IMR-90 (cell line): ENCODE measurements around the gene ZNHIT2. TPM values are rescaled to one million over a fixed set of nuclear protein-coding genes. Genes with fewer than 3 reads are reported as not detected.
A peak's percentile ranks its signal among the peaks of the same experiment; 100 is the strongest.
"Not testable (repeated sequence)": the region's sequence is repeated elsewhere in the genome, so short reads cannot be mapped to it uniquely, and the experiment has no call there.

Source experiments
- ATAC-seq: fragments of 200-7000 bp; cut with Tn5 transposase; 2 replicates; pipeline ENCODE4 v1.9.1; 2020; ENCODE audit warnings: low read depth, mild to moderate bottlenecking, moderate library complexity
- BruUV-seq: library from RNA; stranded (reverse); fragments of 400-500 nt; replicated peaks from 2 replicates; lab custom pipeline; 2021; lab: Mats Ljungman, UMichigan
- CTCF ChIA-PET: fragments of 300-600 bp; formaldehyde crosslinking; extraction: SDS; loops from one replicate; lab custom pipeline; 2021; ENCODE audit warnings: antibody characterized with exemption; lab: Yijun Ruan, JAX
- POLR2A ChIA-PET: fragments of 300-600 bp; sonication (Branson Sonifier 250); formaldehyde crosslinking; loops from one replicate; lab custom pipeline; 2022; ENCODE audit warnings: antibody characterized with exemption; ENCODE audit not compliant: unreplicated experiment; lab: Charles Lee
- DNase-seq: peaks from one replicate; pipeline ENCODE4 v3.0.0; 2013
- H2AFZ ChIP-seq: replicated peaks from 2 replicates; pipeline ENCODE3; 2013; ENCODE audit warnings: low read length, mild to moderate bottlenecking; ENCODE audit not compliant: poor library complexity
- H2AK5ac ChIP-seq: 2 replicates; pipeline ENCODE4 v1.6.1; 2013; ENCODE audit warnings: low read depth, low read length, inconsistent platforms
- H2AK9ac ChIP-seq: replicated peaks from 2 replicates; pipeline ENCODE3; 2013; ENCODE audit warnings: mild to moderate bottlenecking, low read depth, low read length, moderate library complexity; ENCODE audit not compliant: poor library complexity
- H2BK120ac ChIP-seq: 2 replicates; pipeline ENCODE4 v1.6.1; 2013; ENCODE audit warnings: low read depth, low read length, inconsistent platforms
- H2BK15ac ChIP-seq: 3 replicates; pipeline ENCODE4 v1.6.1; 2013; ENCODE audit warnings: low read depth, low read length, inconsistent platforms
- H2BK20ac ChIP-seq: 2 replicates; pipeline ENCODE4 v1.6.1; 2013; ENCODE audit warnings: low read depth, mild to moderate bottlenecking, inconsistent platforms, low read length, moderate library complexity
- H2BK5ac ChIP-seq: 2 replicates; pipeline ENCODE4 v1.6.1; 2013; ENCODE audit warnings: mild to moderate bottlenecking, low read depth, low read length, inconsistent platforms; ENCODE audit not compliant: poor library complexity, severe bottlenecking
- H3K14ac ChIP-seq: replicated peaks from 2 replicates; pipeline ENCODE4 v1.6.1; 2013; ENCODE audit warnings: low read depth, low read length, inconsistent platforms
- H3K18ac ChIP-seq: 2 replicates; pipeline ENCODE4 v1.6.1; 2013; ENCODE audit warnings: low read depth, low read length, control low read depth
- H3K23ac ChIP-seq: 2 replicates; pipeline ENCODE4 v1.6.1; 2013; ENCODE audit warnings: low read depth, low read length, inconsistent platforms
- H3K27ac ChIP-seq: 2 replicates; pipeline ENCODE4 v1.5.1; 2013; ENCODE audit warnings: mild to moderate bottlenecking, control low read depth, low read length; ENCODE audit not compliant: insufficient read depth
- H3K27me3 ChIP-seq: 2 replicates; pipeline ENCODE4 v1.6.1; 2013; ENCODE audit warnings: low read length; ENCODE audit not compliant: control insufficient read depth, insufficient read depth
- H3K36me3 ChIP-seq: 2 replicates; pipeline ENCODE4 v1.6.1; 2013; ENCODE audit warnings: low read length, mixed read lengths; ENCODE audit not compliant: control insufficient read depth, insufficient read depth
- H3K4ac ChIP-seq: 2 replicates; pipeline ENCODE4 v1.6.1; 2013; ENCODE audit warnings: low read depth, low read length, inconsistent platforms
- H3K4me1 ChIP-seq: 2 replicates; pipeline ENCODE4 v1.6.1; 2013; ENCODE audit warnings: low read length, mixed read lengths; ENCODE audit not compliant: control insufficient read depth, insufficient read depth
- H3K4me2 ChIP-seq: 2 replicates; pipeline ENCODE4 v1.6.1; 2013; ENCODE audit warnings: low read depth, mild to moderate bottlenecking, control low read depth, low read length, moderate library complexity
- H3K4me3 ChIP-seq: 2 replicates; pipeline ENCODE4 v1.5.1; 2013; ENCODE audit warnings: low read depth, mild to moderate bottlenecking, control low read depth, low read length, moderate library complexity; ENCODE audit not compliant: insufficient read depth
- H3K56ac ChIP-seq: 2 replicates; pipeline ENCODE4 v1.6.1; 2013; ENCODE audit warnings: low read length, inconsistent platforms; ENCODE audit not compliant: insufficient read depth; ENCODE audit errors: extremely low read depth
- H3K79me1 ChIP-seq, 2 experiments: 2 replicates each; pipeline ENCODE4 v1.6.1; 2013; ENCODE audit warnings: low read length in 2 of 2, inconsistent platforms in 1 of 2, low read depth in 1 of 2
- H3K9ac ChIP-seq: 2 replicates; pipeline ENCODE4 v1.6.1; 2013; ENCODE audit warnings: low read depth, low read length, control low read depth
- H3K9me1 ChIP-seq: 2 replicates; pipeline ENCODE4 v1.6.1; 2013; ENCODE audit warnings: low read length, inconsistent platforms; ENCODE audit not compliant: insufficient read depth
- H3K9me3 ChIP-seq: 2 replicates; pipeline ENCODE4 v1.6.1; 2013; ENCODE audit warnings: low read length; ENCODE audit not compliant: control insufficient read depth, insufficient read depth
- H4K20me1 ChIP-seq: 2 replicates; pipeline ENCODE4 v1.6.1; 2013; ENCODE audit warnings: low read length, inconsistent platforms; ENCODE audit not compliant: insufficient read depth
- H4K5ac ChIP-seq: 2 replicates; pipeline ENCODE4 v1.6.1; 2013; ENCODE audit warnings: mild to moderate bottlenecking, low read depth, low read length, control low read depth
- H4K8ac ChIP-seq, 2 experiments: 2 replicates each; pipeline ENCODE4 v1.6.1; 2013; ENCODE audit warnings: low read depth in 2 of 2, low read length in 2 of 2, control low read depth in 1 of 2, inconsistent platforms in 1 of 2
- H4K91ac ChIP-seq: 2 replicates; pipeline ENCODE4 v1.6.1; 2013; ENCODE audit warnings: low read depth, low read length, inconsistent platforms; ENCODE audit not compliant: insufficient read depth
- BHLHE40 ChIP-seq: fragments of 150-350 bp; IDR thresholded peaks from 2 replicates; pipeline ENCODE4 v1.6.1; 2016; ENCODE audit warnings: mild to moderate bottlenecking, low read depth, low read length
- FOS ChIP-seq: fragments of 150-350 bp; IDR thresholded peaks from 2 replicates; pipeline ENCODE4 v1.6.1; 2016; ENCODE audit warnings: low read depth, low read length
- NFE2L2 ChIP-seq: fragments of 150-350 bp; IDR thresholded peaks from 2 replicates; pipeline ENCODE4 v1.6.1; 2016; ENCODE audit warnings: low read depth, mild to moderate bottlenecking, low read length
- POLR2A ChIP-seq: IDR thresholded peaks from 2 replicates; pipeline ENCODE4 v1.6.1; 2012; ENCODE audit warnings: mild to moderate bottlenecking, low read depth, low read length
- RFX5 ChIP-seq: IDR thresholded peaks from 2 replicates; pipeline ENCODE4 v1.8.0; 2012; ENCODE audit warnings: low read depth, mild to moderate bottlenecking, low read length, moderate library complexity
- WGBS, 2 experiments: methylation state at CpG; one replicate each; pipeline versions ENCODE4 v1.1.5 to v1.1.7; 2013; ENCODE audit warnings: missing lambda C conversion rate in 2 of 2; ENCODE audit not compliant: insufficient read length in 1 of 2; ENCODE audit errors: extremely low coverage in 2 of 2; 5-methylcytosine and 5-hydroxymethylcytosine counted together
- dilution Hi-C: fragments of 300-500 bp; cut with HindIII; formaldehyde crosslinking; loops from one replicate; pipeline ENCODE4 v1.14.3; 2018; ENCODE audit warnings: low sequenced_read_pairs; ENCODE audit not compliant: unreplicated experiment
- in situ Hi-C: fragments of 300-500 bp; cut with MboI; formaldehyde crosslinking; loops from 3 replicates; pipeline ENCODE4 v1.14.3; 2019; ENCODE audit warnings: low sequenced_read_pairs, inconsistent platforms, mixed read lengths
- intact Hi-C: fragments of 100-400 bp; cut with micrococcal nuclease; formaldehyde crosslinking; loops from 2 replicates; pipeline ENCODE4 v1.10.0; 2022
- polyA plus RNA-seq, 3 experiments: library from polyadenylated mRNA; depleted of rRNA; stranded (reverse); fragments of >200 nt; gene quantifications; 2 replicates each; pipeline ENCODE4 v1.2.3, GENCODE V29; 2012; ENCODE audit warnings: low replicate concordance in 1 of 3
- total RNA-seq: library from RNA; depleted of rRNA; stranded (reverse); fragments of >200 nt; gene quantifications from 2 replicates; pipeline ENCODE4 v1.2.3, GENCODE V29; 2012

Gene ZNHIT2
- total and polyA plus RNA-seq, 2 of the 4 experiments (the other 2 are of a cell fraction), result 3.9 to 5.9 TPM

GRCh38 chr11:65150509-65151299 is 33.2 kb upstream of the ZNHIT2 start:
- Histone ChIP-seq H3K4me1 (peaks cover 2% of the 10 kb centered on the region), H4K8ac (no peak overlapping the region; a peak in 1 of 4 replicates), H3K27me3 (peaks cover 4% of the 10 kb centered on the region; the same call in 1 of the 2 replicates), H2AK5ac (no peak overlapping the region; the same call in 1 of the 2 replicates), H4K91ac (peak overlapping the region; percentile 27; the same call in 1 of the 2 replicates), H3K23ac (no peak overlapping the region), H4K5ac (no peak overlapping the region), H2BK120ac (no peak overlapping the region), H3K9me1 (no peaks in the 10 kb centered on the region), H3K79me1 (no peaks in the 10 kb centered on the region), H2BK15ac (no peak overlapping the region), H3K4me3 (no peak overlapping the region), H3K9me3 (peaks cover 3% of the 10 kb centered on the region; the same call in 1 of the 2 replicates), H2BK20ac (no peak overlapping the region), H2AK9ac (peak overlapping the region; percentile 4), H3K56ac (no peak overlapping the region), H3K18ac (no peak overlapping the region), H4K20me1 (no peaks in the 10 kb centered on the region), H2BK5ac (no peak overlapping the region), H3K4ac (peak overlapping the region; percentile 9; the same call in 1 of the 2 replicates), H3K14ac (no peak overlapping the region), H2AFZ (peak overlapping the region; percentile 84), H3K36me3 (no peaks in the 10 kb centered on the region), H3K4me2 (0 out of 2 replicates have a peak overlapping the region, but pooled peaks have one; percentile 13), H3K9ac (no peak overlapping the region), H3K27ac (no peak overlapping the region)
- intact Hi-C loops (no loop called here), in situ Hi-C loops (no loop called here), dilution Hi-C loops (no loop called here)
- BruUV-seq, result no TSS peak
- POLR2A ChIA-PET, result no interaction called here
- DNase-seq (peak; percentile 86), ATAC-seq (peak; percentile 95)
- whole genome bisulfite sequencing, 2 experiments, result 0% methylated on average over 4 of the region's 12 CpGs; no CpG with 5 or more reads in 1 of the 2 experiments
- CTCF ChIA-PET, result no interaction called here
- TF ChIP-seq NFE2L2, result no peak; the same call in 1 of the 2 replicates
- TF ChIP-seq BHLHE40, result 0 out of 2 replicates have a peak, but pooled peaks have one; percentile 14
- TF ChIP-seq FOS, result no peak
- TF ChIP-seq POLR2A, result no peak
- TF ChIP-seq RFX5, result no peak

- H3K36me3 ChIP-seq, H2BK5ac ChIP-seq, POLR2A ChIA-PET, H3K23ac ChIP-seq, H3K56ac ChIP-seq, ATAC-seq, H3K79me1 ChIP-seq, H3K4me3 ChIP-seq, H2BK120ac ChIP-seq, H3K9me1 ChIP-seq, dilution Hi-C loops, H3K9ac ChIP-seq, H2AFZ ChIP-seq, H4K20me1 ChIP-seq, H3K4me2 ChIP-seq, H2BK15ac ChIP-seq, BruUV-seq, H3K27me3 ChIP-seq, H4K5ac ChIP-seq, H3K14ac ChIP-seq, H3K9me3 ChIP-seq, in situ Hi-C loops, H2AK5ac ChIP-seq, CTCF ChIA-PET, H4K8ac ChIP-seq, intact Hi-C loops, H3K27ac ChIP-seq, H2AK9ac ChIP-seq, H3K18ac ChIP-seq, H3K4ac ChIP-seq, H3K4me1 ChIP-seq, H2BK20ac ChIP-seq, DNase-seq, H4K91ac ChIP-seq: not testable (repeated sequence)
- 67% methylated on average over 2 of the region's 10 CpGs; no CpG with 5 or more reads in 1 of the 2 experiments for WGBS, 2 experiments
Observed at GRCh38 chr11:65150131-65150508, 32.6 kb upstream of the ZNHIT2 start.
